Esophagus squamous epithelium (tissue), 5 donors: Measurements from ENCODE around the gene PAF1. TPM values are rescaled to one million over a fixed set of nuclear protein-coding genes. Genes with fewer than 3 reads are reported as not detected.

Experiments used
- DNase-seq: peaks from one replicate; lab custom pipeline; 2025; lab: John Stamatoyannopoulos, UW
- H3K27ac ChIP-seq, 4 donors: fragments of 200-600 bp; sonication (generic); one replicate each; pipeline ENCODE4 v1.5.1; 2016 to 2019; ENCODE audit warnings: mild to moderate bottlenecking in 1 of 4
- H3K27me3 ChIP-seq, 4 donors: fragments of 200-600 bp; sonication (generic); 1 replicate in 3 of 4; 2 replicates in 1 of 4; pipeline versions ENCODE4 v1.5.1 to v1.6.0; 2017 to 2021; ENCODE audit warnings: antibody characterized with exemption in 1 of 4
- H3K36me3 ChIP-seq, 3 donors: fragments of 200-600 bp; sonication (generic); one replicate each; pipeline ENCODE4 v1.5.1; 2016 to 2019
- H3K4me1 ChIP-seq, 3 donors: fragments of 200-600 bp; sonication (generic); one replicate each; pipeline ENCODE4 v1.5.1; 2017 to 2019
- H3K4me3 ChIP-seq, 4 donors: fragments of 200-600 bp; sonication (generic); 1 replicate in 3 of 4; 2 replicates in 1 of 4; pipeline ENCODE4 v1.5.1; 2016 to 2019; ENCODE audit warnings: mild to moderate bottlenecking in 2 of 4, moderate library complexity in 1 of 4
- H3K9me3 ChIP-seq, 3 donors: fragments of 200-600 bp; sonication (generic); one replicate each; pipeline ENCODE4 v1.5.1; 2016 to 2019
- CTCF ChIP-seq, 6 experiments: fragments of 450-650 bp in 4 of 6; fragments of 200-600 bp in 2 of 6; sonication (generic) in 2 of 6; IDR thresholded peaks; one replicate each; pipeline ENCODE4 v1.5.1; 2016 to 2019; ENCODE audit warnings: antibody characterized with exemption in 6 of 6, mild to moderate bottlenecking in 4 of 6, moderate library complexity in 4 of 6
- POLR2A ChIP-seq, 4 donors: fragments of 450-650 bp; IDR thresholded peaks; one replicate each; pipeline ENCODE4 v1.6.1; 2017; ENCODE audit warnings: antibody characterized with exemption in 4 of 4, mild to moderate bottlenecking in 4 of 4, moderate library complexity in 3 of 4
- WGBS, 2 donors: methylation state at CpG; one replicate each; pipeline ENCODE4 v1.1.5; 2018; 5-methylcytosine and 5-hydroxymethylcytosine counted together
- intact Hi-C: fragments of 100-400 bp; cut with DNase I; formaldehyde crosslinking; loops from one replicate; pipeline ENCODE4 v1.15.0; 2022
- total RNA-seq, 4 donors: library from RNA; depleted of rRNA; stranded (reverse); fragments of >200 nt; gene quantifications; one replicate each; pipeline ENCODE4 v1.1.0, GENCODE V29; 2016
- donor health status: DM: yes; HTN: yes; CAD: no.

Gene PAF1
- total RNA-seq, 4 donors from 2014 or later: 35.4 to 53.6 (median 38.1) TPM

- 42 to 46% methylated on average over 9 to 15 of the region's 23 CpGs for WGBS, 2 donors
- peak overlapping the region in 1 of 4 donors; percentile 23 for H3K4me3 ChIP-seq
- no peak for DNase-seq
Measured at GRCh38 chr19:39428283-39429112, 37.6 kb upstream of the PAF1 start.

DNA sequence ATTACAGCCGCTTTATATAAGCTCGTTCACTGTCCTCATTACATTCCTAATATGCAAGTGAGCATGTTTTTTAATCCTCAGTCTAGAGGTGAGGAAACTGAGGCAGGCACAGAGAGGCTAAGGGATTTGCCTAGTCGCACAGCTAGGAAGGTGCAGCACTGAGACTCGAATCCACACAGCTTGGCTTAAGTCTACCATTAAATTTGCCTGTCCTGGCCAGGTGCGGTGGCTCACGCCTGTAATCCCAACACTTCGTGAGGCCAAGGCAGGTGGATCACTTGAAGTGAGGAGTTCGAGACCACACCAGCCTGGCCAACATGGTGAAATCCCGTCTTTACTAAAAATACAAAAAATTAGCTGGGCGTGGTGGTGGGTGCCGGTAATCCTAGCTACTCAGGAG lies 36.8 kb upstream of the PAF1 start:
- Histone ChIP-seq H3K9me3 (no peaks in the 10 kb centered on the region), H3K4me1 (peaks cover 3 to 44% (median 26%) of the 10 kb centered on the region in 3 donors), H3K36me3 (peaks cover 3 to 33% (median 5%) of the 10 kb centered on the region in 3 donors), H3K27me3 (no peaks in the 10 kb centered on the region), H3K27ac (peak overlapping the region in 3 of 4 donors; percentile 64 to 85 (median 81)), H3K4me3 (no peak overlapping the region)
- WGBS, 2 donors: 94% methylated on average over 2 to 11 of the region's 11 CpGs
- DNase-seq: no peak
- intact Hi-C loops: no loop called here
- no peak for TF ChIP-seq POLR2A (IDR thresholded peaks at IDR 0.05)
- no peak for TF ChIP-seq CTCF (IDR thresholded peaks at IDR 0.05)

More at GRCh38 chr19:39428283-39429112, 37.6 kb upstream of the PAF1 start:
- intact Hi-C loops: no loop called here
- H3K4me1 ChIP-seq: peaks cover 3 to 52% (median 33%) of the 10 kb centered on the region in 3 donors
- H3K9me3 ChIP-seq: no peaks in the 10 kb centered on the region
- H3K27me3 ChIP-seq: no peaks in the 10 kb centered on the region
- H3K27ac ChIP-seq: peak overlapping the region; percentile 53 to 85 (median 72)
- H3K36me3 ChIP-seq: peaks cover 11 to 33% (median 13%) of the 10 kb centered on the region in 3 donors
- no peak for TF ChIP-seq POLR2A (IDR thresholded peaks at IDR 0.05)
- TF ChIP-seq CTCF (IDR thresholded peaks at IDR 0.05): no peak

- no peaks in the 10 kb centered on the region for H3K9me3 ChIP-seq
- DNase-seq: no peak
- intact Hi-C loops: no loop called here
- H3K36me3 ChIP-seq: peaks cover 0 to 35% (median 4%) of the 10 kb centered on the region in 3 donors
- 56 to 60% methylated on average over 5 of the region's 5 CpGs for WGBS, 2 donors
- no peaks in the 10 kb centered on the region for H3K27me3 ChIP-seq
- H3K4me1 ChIP-seq: peaks cover 2 to 29% (median 18%) of the 10 kb centered on the region in 3 donors
- H3K27ac ChIP-seq: no peak overlapping the region
- TF ChIP-seq POLR2A (IDR thresholded peaks at IDR 0.05) (no peak), CTCF (IDR thresholded peaks at IDR 0.05) (no peak)
- no peak overlapping the region for H3K4me3 ChIP-seq
Measured at GRCh38 chr19:39426170-39426569, 35.3 kb upstream of the PAF1 start.

DNA sequence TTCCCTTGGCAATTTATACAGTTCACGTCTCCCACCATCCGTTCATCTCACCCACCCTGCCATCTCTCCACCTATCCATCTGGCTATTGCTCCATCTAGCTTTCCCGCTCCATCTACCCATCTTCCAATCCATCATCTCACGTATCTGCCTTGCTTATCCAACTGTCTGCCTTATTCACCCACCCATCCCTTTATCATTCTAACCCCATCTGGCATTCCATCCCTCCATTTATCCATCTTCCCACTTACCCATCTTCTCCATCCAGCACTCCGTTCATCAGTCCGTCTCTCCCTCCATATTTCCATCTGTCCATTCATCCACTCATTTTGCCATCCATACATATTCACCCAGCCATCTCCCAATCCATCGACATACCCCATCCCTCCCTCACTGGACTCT lies 34.8 kb upstream of the PAF1 start:
- WGBS, 2 donors: 88 to 91% methylated on average over 7 of the region's 7 CpGs
- H3K27ac ChIP-seq: no peak overlapping the region
- intact Hi-C loops: no loop called here

More for the DNA sequence above, 34.8 kb upstream of the PAF1 start:
- H3K9me3 ChIP-seq: no peaks in the 10 kb centered on the region
- no peak for TF ChIP-seq POLR2A (IDR thresholded peaks at IDR 0.05)
- no peak for TF ChIP-seq CTCF (IDR thresholded peaks at IDR 0.05)
- no peak overlapping the region for H3K4me3 ChIP-seq
- no peak for DNase-seq
- peaks cover 0 to 35% (median 4%) of the 10 kb centered on the region in 3 donors for H3K36me3 ChIP-seq
- H3K27me3 ChIP-seq: no peaks in the 10 kb centered on the region
- peaks cover 0 to 25% (median 14%) of the 10 kb centered on the region in 3 donors for H3K4me1 ChIP-seq
